NCI-H2081 treated with DMSO at 0.1 percent for 48 hours (cell line): ENCODE results near the gene ZBTB8OS.

Experiments
- DNase-seq: peaks from one replicate; lab custom pipeline; 2025; lab: John Stamatoyannopoulos, UW

Gene ZBTB8OS

GRCh38 chr1:32611859-32612188 is 38.5 kb downstream of the ZBTB8OS start:
- no peak for DNase-seq

- no peak for DNase-seq
These were observed 41.2 kb downstream of the ZBTB8OS start for GRCh38 chr1:32609180-32609579.

- no peak for DNase-seq
These were observed 43.6 kb downstream of the ZBTB8OS start for GRCh38 chr1:32606565-32607371.

GRCh38 chr1:32605711-32606424 is 44.5 kb downstream of the ZBTB8OS start:
- DNase-seq, result no peak

- no peak for DNase-seq
These were observed 50.3 kb downstream of the ZBTB8OS start for GRCh38 chr1:32600034-32600433.

- no peak for DNase-seq
These were observed 57.4 kb downstream of the ZBTB8OS start for GRCh38 chr1:32592943-32593342.

GRCh38 chr1:32580348-32581017 is 69.9 kb downstream of the ZBTB8OS start:
- DNase-seq, result no peak
